ENCODE measurements around the gene CTDSP2. TPM values are rescaled to one million over a fixed set of nuclear protein-coding genes. Genes with fewer than 3 reads are reported as not detected.

Gene CTDSP2
- total and polyA plus RNA-seq, 2 donors (not counting 3 experiments of a cell fraction or from before 2014, with no cell fraction given), result 142 to 146 TPM

GRCh38 chr12:57830393-57830792 is 16.1 kb downstream of the CTDSP2 start:
- Histone ChIP-seq H2AFZ (ENCODE audit: low read depth, low read length) (no peak overlapping the region), H3K27ac (ENCODE audit: insufficient read depth, low read depth, low read length) (no peak overlapping the region), H3K36me3 (ENCODE audit: control insufficient read depth in 2 of 2, extremely low read depth in 1 of 2, insufficient read depth in 2 of 2, low read length in 2 of 2) (peaks cover 25 to 29% of the 10 kb centered on the region in 2 experiments), H3K4me1 (ENCODE audit: control insufficient read depth, extremely low read depth, insufficient read depth, low read length) (peaks cover 12% of the 10 kb centered on the region), H3K9ac (replicated peaks; ENCODE audit: extremely low read depth, insufficient read depth, low read length) (no peak overlapping the region), H3K79me2 (ENCODE audit: control insufficient read depth, insufficient read depth, low read length) (peaks cover 53% of the 10 kb centered on the region), H4K20me1 (replicated peaks; ENCODE audit: control insufficient read depth, extremely low read depth, insufficient read depth, low read length) (peaks cover 10% of the 10 kb centered on the region), H3K4me2 (ENCODE audit: insufficient read depth, low read length) (no peak overlapping the region), H3K9me3 (replicated peaks; ENCODE audit: control insufficient read depth, insufficient read depth, low read length) (no peaks in the 10 kb centered on the region), H3K27me3 (ENCODE audit: control insufficient read depth in 2 of 2, insufficient read depth in 2 of 2, low read length in 2 of 2) (no peaks in the 10 kb centered on the region), H3K9me1 (replicated peaks; ENCODE audit: control insufficient read depth, extremely low read depth, insufficient read depth, low read length) (no peaks in the 10 kb centered on the region), H3K4me3 (replicated peaks in 1 of 3; ENCODE audit: insufficient read depth in 1 of 3, low read depth in 1 of 3, low read length in 3 of 3) (no peak overlapping the region)
- FAIRE-seq (no peak), DNase-seq (ENCODE audit: low read depth, low spot score) (no peak)
- ChIA-PET CTCF (interaction anchor here (1.4 to 10.9 kb wide), 4 partner anchors 28 to 78 kb away, joined by 4 to 139 read pairs (median 12); no protein-coding TSS in a partner anchor), POLR2A (no interaction called here)
- no TSS peak for BruUV-seq (replicated peaks)
- dilution Hi-C loops (cut with MboI; ENCODE audit: extremely low pct_ligation_motif_present, low sequenced_read_pairs) (no loop called here), intact Hi-C loops (cut with micrococcal nuclease) (loop anchor here (2.0 kb wide), 1 partner anchor 48 kb away; the partner anchor contains the start of gene TSFM)
- TF ChIP-seq POLR2AphosphoS5 (IDR thresholded peaks at IDR 0.05; ENCODE audit: insufficient read depth, low read depth, low read length) (no peak), MYC (IDR thresholded peaks at IDR 0.05; ENCODE audit: low read depth, low read length) (no peak), GATA2 (IDR thresholded peaks at IDR 0.05; ENCODE audit: insufficient read depth, insufficient read length, low read depth, low read length) (no peak), FOS (IDR thresholded peaks at IDR 0.05; ENCODE audit: borderline replicate concordance, insufficient read depth, low read length) (no peak), EZH2 (IDR thresholded peaks at IDR 0.05; ENCODE audit: borderline replicate concordance, low read depth, low read length, severe bottlenecking) (no peak), MAX (IDR thresholded peaks at IDR 0.05; ENCODE audit: insufficient read depth, insufficient read length) (no peak), JUN (IDR thresholded peaks at IDR 0.05; ENCODE audit: borderline replicate concordance, insufficient read depth, insufficient read length, low read depth) (no peak), CTCF (IDR thresholded peaks at IDR 0.05; ENCODE audit: extremely low read depth in 1 of 2, insufficient read depth in 1 of 2, low read depth in 1 of 2, low read length in 2 of 2) (no peak), POLR2A (IDR thresholded peaks at IDR 0.05; ENCODE audit: low read depth, low read length) (no peak)
